Measurements from ENCODE around the gene ADAMTS18.
"Not testable (repeated sequence)": the region's sequence is repeated elsewhere in the genome, so short reads cannot be mapped to it uniquely, and the experiment has no call there.

ADAMTS18 gene

GRCh38 chr16:77434530-77435271 lies at the start of gene ADAMTS18:
TSS of gene ADAMTS18 (minus strand) at chr16:77435034. CDS start at chr16:77434695, 339 bp downstream.
- DNase-seq, result no peak

- DNase-seq, result no peak
These were observed 46.0 kb upstream of the ADAMTS18 start for GRCh38 chr16:77480681-77481315.

GRCh38 chr16:77472262-77472661 lies 37.4 kb upstream of the ADAMTS18 start:
- DNase-seq, result no peak

- no peak for DNase-seq
These were observed 36.0 kb upstream of the ADAMTS18 start for GRCh38 chr16:77470851-77471250.

- no peak for DNase-seq
These were observed 34.8 kb upstream of the ADAMTS18 start for GRCh38 chr16:77469634-77470033.

- no peak for DNase-seq
These were observed 34.0 kb upstream of the ADAMTS18 start for GRCh38 chr16:77468831-77469230.

- DNase-seq, result no peak
These were observed 33.0 kb upstream of the ADAMTS18 start for GRCh38 chr16:77467821-77468335.

- not testable (repeated sequence) for DNase-seq
These were observed 28.8 kb upstream of the ADAMTS18 start for GRCh38 chr16:77463659-77464058.

GRCh38 chr16:77462894-77463293 lies 28.1 kb upstream of the ADAMTS18 start:
- DNase-seq, result no peak

- DNase-seq, result no peak
These were observed 24.9 kb upstream of the ADAMTS18 start for GRCh38 chr16:77459534-77460254.

- DNase-seq, result no peak
These were observed 22.2 kb upstream of the ADAMTS18 start for GRCh38 chr16:77457046-77457445.

GRCh38 chr16:77452243-77452642 lies 17.4 kb upstream of the ADAMTS18 start:
- no peak for DNase-seq

- DNase-seq, result no peak
These were observed 16.1 kb upstream of the ADAMTS18 start for GRCh38 chr16:77450790-77451487.

- no peak for DNase-seq
These were observed 14.4 kb upstream of the ADAMTS18 start for GRCh38 chr16:77449208-77449607.

GRCh38 chr16:77445324-77445723 lies 10.5 kb upstream of the ADAMTS18 start:
- DNase-seq, result no peak

GRCh38 chr16:77444147-77444460 lies 9.3 kb upstream of the ADAMTS18 start:
- no peak for DNase-seq

- no peak for DNase-seq
These were observed 8.7 kb upstream of the ADAMTS18 start for GRCh38 chr16:77443357-77444146.

- DNase-seq, result no peak
These were observed 7.2 kb upstream of the ADAMTS18 start for GRCh38 chr16:77442078-77442477.

GRCh38 chr16:77439106-77439505 lies 4.3 kb upstream of the ADAMTS18 start:
- no peak for DNase-seq

GRCh38 chr16:77437859-77438258 lies 3.0 kb upstream of the ADAMTS18 start:
- DNase-seq, result no peak

GRCh38 chr16:77435272-77435820 lies 512 bp upstream of the ADAMTS18 start:
- DNase-seq, result no peak

GRCh38 chr16:77434022-77434529 lies 758 bp downstream of the ADAMTS18 start:
- no peak for DNase-seq
